Hepatic stellate cell (primary cell): ENCODE results near the gene ANXA2.
"Not testable (repeated sequence)": the region's sequence is repeated elsewhere in the genome, so short reads cannot be mapped to it uniquely, and the experiment has no call there.

Experiments used
- DNase-seq: peaks from one replicate; pipeline ENCODE4 v3.0.0; 2011; ENCODE audit warnings: low spot score

The ANXA2 gene

GRCh38 chr15:60370105-60370868 is 27.5 kb downstream of the ANXA2 start:
- no peak for DNase-seq

GRCh38 chr15:60369696-60370095 is 28.1 kb downstream of the ANXA2 start:
- DNase-seq = no peak

GRCh38 chr15:60364612-60364924 is 33.2 kb downstream of the ANXA2 start:
- DNase-seq = no peak

- no peak for DNase-seq
Observed at GRCh38 chr15:60363903-60364611, 33.7 kb downstream of the ANXA2 start.

- no peak for DNase-seq
Observed at GRCh38 chr15:60363087-60363549, 34.7 kb downstream of the ANXA2 start.

GRCh38 chr15:60362321-60363086 is 35.3 kb downstream of the ANXA2 start:
- DNase-seq = peak; percentile 71

- DNase-seq = not testable (repeated sequence)
Observed at GRCh38 chr15:60359738-60360137, 38.0 kb downstream of the ANXA2 start.

- peak; percentile 59 for DNase-seq
Observed at GRCh38 chr15:60358935-60359682, 38.7 kb downstream of the ANXA2 start.

- no peak for DNase-seq
Observed at GRCh38 chr15:60356832-60357231, 41.0 kb downstream of the ANXA2 start.

- DNase-seq = no peak
Observed at GRCh38 chr15:60355148-60355857, 42.5 kb downstream of the ANXA2 start.

- no peak for DNase-seq
Observed at GRCh38 chr15:60353245-60353920, 44.4 kb downstream of the ANXA2 start.

GRCh38 chr15:60352525-60352924 is 45.3 kb downstream of the ANXA2 start:
- no peak for DNase-seq

- no peak for DNase-seq
Observed at GRCh38 chr15:60351066-60351465, 46.7 kb downstream of the ANXA2 start.

GRCh38 chr15:60350108-60350507 is 47.7 kb downstream of the ANXA2 start:
- DNase-seq = no peak

GRCh38 chr15:60349589-60349988 is 48.2 kb downstream of the ANXA2 start:
- no peak for DNase-seq

- DNase-seq = no peak
Observed at GRCh38 chr15:60347480-60348049, 50.2 kb downstream of the ANXA2 start.

- no peak for DNase-seq
Observed at GRCh38 chr15:60346653-60347052, 51.1 kb downstream of the ANXA2 start.

- no peak for DNase-seq
Observed at GRCh38 chr15:60346077-60346476, 51.7 kb downstream of the ANXA2 start.

GRCh38 chr15:60345598-60345997 is 52.2 kb downstream of the ANXA2 start:
- no peak for DNase-seq

GRCh38 chr15:60344987-60345386 is 52.8 kb downstream of the ANXA2 start:
- no peak for DNase-seq

GRCh38 chr15:60344461-60344860 is 53.3 kb downstream of the ANXA2 start:
- DNase-seq = no peak
